GM12865 (cell line): ENCODE data around the gene DNAH8.

ENCODE experiments used
- DNase-seq: peaks from one replicate; pipeline ENCODE4 v3.0.0; 2010; ENCODE audit warnings: low read depth
- H3K4me3 ChIP-seq: 2 replicates; pipeline ENCODE4 v1.5.1; 2011; ENCODE audit warnings: mild to moderate bottlenecking, low read depth, low read length, control low read depth
- TF ChIP-seq, protein P1 (sequence below): IDR thresholded peaks from 2 replicates; pipeline ENCODE4 v1.5.1; 2011; ENCODE audit warnings: low read length, control low read depth, low read depth, inconsistent platforms; ENCODE audit not compliant: insufficient read depth; ENCODE audit errors: missing control alignments

DNAH8 gene

GRCh38 chr6:38857815-38858214 is 142.7 kb downstream of the DNAH8 start:
- TF ChIP-seq, protein P1, sequence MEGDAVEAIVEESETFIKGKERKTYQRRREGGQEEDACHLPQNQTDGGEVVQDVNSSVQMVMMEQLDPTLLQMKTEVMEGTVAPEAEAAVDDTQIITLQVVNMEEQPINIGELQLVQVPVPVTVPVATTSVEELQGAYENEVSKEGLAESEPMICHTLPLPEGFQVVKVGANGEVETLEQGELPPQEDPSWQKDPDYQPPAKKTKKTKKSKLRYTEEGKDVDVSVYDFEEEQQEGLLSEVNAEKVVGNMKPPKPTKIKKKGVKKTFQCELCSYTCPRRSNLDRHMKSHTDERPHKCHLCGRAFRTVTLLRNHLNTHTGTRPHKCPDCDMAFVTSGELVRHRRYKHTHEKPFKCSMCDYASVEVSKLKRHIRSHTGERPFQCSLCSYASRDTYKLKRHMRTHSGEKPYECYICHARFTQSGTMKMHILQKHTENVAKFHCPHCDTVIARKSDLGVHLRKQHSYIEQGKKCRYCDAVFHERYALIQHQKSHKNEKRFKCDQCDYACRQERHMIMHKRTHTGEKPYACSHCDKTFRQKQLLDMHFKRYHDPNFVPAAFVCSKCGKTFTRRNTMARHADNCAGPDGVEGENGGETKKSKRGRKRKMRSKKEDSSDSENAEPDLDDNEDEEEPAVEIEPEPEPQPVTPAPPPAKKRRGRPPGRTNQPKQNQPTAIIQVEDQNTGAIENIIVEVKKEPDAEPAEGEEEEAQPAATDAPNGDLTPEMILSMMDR, result no peak
- H3K4me3 ChIP-seq, result no peak overlapping the region
- DNase-seq, result no peak

DNA sequence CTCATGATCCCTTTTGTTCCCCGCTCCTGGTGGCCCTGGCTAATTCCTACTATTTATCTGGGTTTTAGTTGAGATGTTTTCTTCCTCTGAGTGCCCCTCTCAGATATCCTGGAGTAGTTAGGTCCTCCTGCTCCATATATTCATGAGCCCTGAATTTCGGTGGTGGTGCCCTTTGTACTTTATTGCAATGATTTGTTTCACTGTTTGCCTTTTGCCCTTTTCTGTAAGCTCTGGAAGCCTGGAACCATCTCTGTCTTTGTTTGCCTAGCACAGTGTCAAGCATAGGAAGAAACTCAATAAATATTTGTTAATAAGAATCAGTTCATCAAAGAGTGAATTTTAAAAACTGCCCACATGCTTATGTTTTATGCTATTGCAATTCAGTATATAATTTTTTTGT is 144.9 kb downstream of the DNAH8 start:
- TF ChIP-seq, protein P1, result no peak
- no peak overlapping the region for H3K4me3 ChIP-seq
- DNase-seq, result no peak

- TF ChIP-seq, protein P1, result no peak
- DNase-seq, result no peak
- no peak overlapping the region for H3K4me3 ChIP-seq
These were observed 146.9 kb downstream of the DNAH8 start for GRCh38 chr6:38861926-38862401.

DNA sequence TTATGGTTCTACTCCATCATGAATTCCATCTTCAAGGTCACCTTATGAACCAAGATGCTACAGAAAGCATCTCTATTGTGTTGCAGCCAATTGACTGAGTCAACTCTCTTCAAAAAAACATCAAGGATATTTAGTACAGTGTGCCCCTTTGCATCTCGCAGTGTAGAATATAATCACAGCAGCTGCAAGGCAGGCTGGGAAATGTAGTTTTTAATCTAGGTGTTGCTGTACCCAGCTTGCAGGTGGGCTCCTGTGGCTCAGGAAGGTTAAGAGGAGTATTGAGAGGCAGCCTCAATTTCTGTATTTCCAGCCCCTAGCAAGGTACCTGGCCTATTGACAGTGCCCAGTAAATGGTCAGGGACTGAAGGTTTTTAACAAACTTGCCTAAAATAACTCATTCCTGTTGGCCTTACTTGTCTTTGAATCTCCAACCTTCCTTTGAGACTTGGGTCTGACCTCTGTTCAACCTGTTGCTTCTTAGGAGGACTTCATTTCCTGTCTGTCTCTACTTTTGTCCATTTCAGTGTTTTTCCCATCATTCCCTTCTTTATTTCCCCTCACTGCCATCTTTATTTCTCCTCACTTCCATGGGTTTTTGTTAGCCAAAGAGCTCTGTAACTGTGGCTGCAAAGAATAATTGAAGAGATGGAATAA is 150.5 kb downstream of the DNAH8 start:
- no peak for DNase-seq
- TF ChIP-seq, protein P1, result no peak
- H3K4me3 ChIP-seq, result no peak overlapping the region

GRCh38 chr6:38867726-38868125 is 152.6 kb downstream of the DNAH8 start:
- TF ChIP-seq, protein P1, result no peak
- no peak overlapping the region for H3K4me3 ChIP-seq
- no peak for DNase-seq

GRCh38 chr6:38871741-38872568 is 156.8 kb downstream of the DNAH8 start:
- H3K4me3 ChIP-seq, result no peak overlapping the region
- peak; percentile 51 for DNase-seq
- TF ChIP-seq, protein P1, result peak; percentile 86
